Measurements from ENCODE around the gene ALDH1B1. TPM values are rescaled to one million over a fixed set of nuclear protein-coding genes. Genes with fewer than 3 reads are reported as not detected.

ALDH1B1 gene
- polyA plus RNA-seq, 1 of the 3 experiments (the other 2 are of a cell fraction): 16.5 TPM

GRCh38 chr9:38370176-38370575 lies 22.3 kb upstream of the ALDH1B1 start:
- TF ChIP-seq FOSL2 (IDR thresholded peaks at IDR 0.05; ENCODE audit: borderline replicate concordance, low read depth) (no peak), RCOR1 (IDR thresholded peaks at IDR 0.05; ENCODE audit: low read length) (no peak), EZH2phosphoT487 (IDR thresholded peaks at IDR 0.05; ENCODE audit: borderline replicate concordance, low read depth) (no peak), POLR2AphosphoS5 (IDR thresholded peaks at IDR 0.05; ENCODE audit: low read depth, low read length) (no peak), CTCF (IDR thresholded peaks at IDR 0.05) (no peak), NRF1 (IDR thresholded peaks at IDR 0.05; ENCODE audit: low read depth, low read length) (no peak), GABPA (IDR thresholded peaks at IDR 0.05; ENCODE audit: low read depth) (no peak)
- H3F3A ChIP-seq (replicated peaks; ENCODE audit: insufficient read depth): no peaks in the 10 kb centered on the region
- H3K79me2 ChIP-seq (ENCODE audit: insufficient read depth): no peaks in the 10 kb centered on the region
- H3K4me3 ChIP-seq (ENCODE audit: low read depth in 2 of 2, low read length in 1 of 2): no peak overlapping the region
- ChIA-PET POLR2A (no interaction called here), CTCF (interaction anchor here (0.7 to 5.3 kb wide), 9 partner anchors 11 to 465 kb away, joined by 3 to 47 read pairs (median 5); partner anchors contain the start of gene ALDH1B1)
- no peak overlapping the region for H2AFZ ChIP-seq (ENCODE audit: low read depth)
- no peak overlapping the region for H3K27ac ChIP-seq (ENCODE audit: low read depth in 2 of 2, low read length in 1 of 2)
- no peaks in the 10 kb centered on the region for H4K20me1 ChIP-seq (ENCODE audit: insufficient read depth)
- no peaks in the 10 kb centered on the region for H3K9me2 ChIP-seq
- WGBS (ENCODE audit: low lambda C conversion rate): 18% methylated on average over 4 of the region's 4 CpGs
- no peak for DNase-seq
- no peaks in the 10 kb centered on the region for H3K36me3 ChIP-seq (replicated peaks in 1 of 2; ENCODE audit: control insufficient read depth in 1 of 2, insufficient read depth in 2 of 2, low read length in 1 of 2)
- H3K27me3 ChIP-seq (ENCODE audit: insufficient read depth): peaks cover 14% of the 10 kb centered on the region; the same call in 1 of the 2 replicates
- peaks cover 0 to 31% of the 10 kb centered on the region in 2 experiments; a peak in 2 of 4 replicates for H3K4me1 ChIP-seq (ENCODE audit: control insufficient read depth in 1 of 2, insufficient read depth in 2 of 2, low read depth in 1 of 2, low read length in 1 of 2)
- H3K4me2 ChIP-seq: no peak overlapping the region
- H3K9ac ChIP-seq: no peak overlapping the region
- no peaks in the 10 kb centered on the region for H3K9me3 ChIP-seq

DNA sequence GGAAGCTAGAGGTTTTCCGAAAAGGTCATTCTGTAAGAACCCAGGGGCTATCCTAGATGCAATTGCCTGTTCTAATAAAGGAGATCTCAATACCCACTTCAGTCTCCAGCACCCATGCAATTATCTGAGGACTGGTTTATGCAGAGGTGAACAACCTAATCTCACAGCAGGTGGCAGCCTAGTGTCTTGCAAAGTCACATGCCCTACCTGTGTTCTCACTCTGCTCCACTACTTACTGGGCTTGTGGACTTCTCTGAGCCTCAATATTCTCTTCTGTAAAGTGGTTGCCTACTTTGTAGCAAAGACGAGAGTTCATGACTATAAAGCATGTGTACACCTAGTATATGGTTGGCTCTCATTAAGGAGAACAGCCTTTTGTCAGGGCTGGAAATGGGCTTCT lies 21.0 kb upstream of the ALDH1B1 start:
- H3K79me2 ChIP-seq (ENCODE audit: insufficient read depth): no peaks in the 10 kb centered on the region
- no peak for DNase-seq
- no peak overlapping the region for H3K9ac ChIP-seq
- CTCF ChIA-PET: interaction anchor here (0.8 to 5.3 kb wide), 12 partner anchors 11 to 467 kb away, joined by 4 to 47 read pairs (median 6); partner anchors contain the start of gene ALDH1B1
- H4K20me1 ChIP-seq (ENCODE audit: insufficient read depth): no peaks in the 10 kb centered on the region
- no peak overlapping the region for H2AFZ ChIP-seq (ENCODE audit: low read depth)
- peaks cover 14% of the 10 kb centered on the region; the same call in 1 of the 2 replicates for H3K27me3 ChIP-seq (ENCODE audit: insufficient read depth)
- H3F3A ChIP-seq (replicated peaks; ENCODE audit: insufficient read depth): no peaks in the 10 kb centered on the region
- no peaks in the 10 kb centered on the region for H3K9me2 ChIP-seq
- no peaks in the 10 kb centered on the region for H3K9me3 ChIP-seq
- H3K4me1 ChIP-seq (ENCODE audit: control insufficient read depth in 1 of 2, insufficient read depth in 2 of 2, low read depth in 1 of 2, low read length in 1 of 2): peaks cover 0 to 31% of the 10 kb centered on the region in 2 experiments; a peak in 2 of 4 replicates
- peak overlapping the region in 1 of 2 experiments; percentile 97; a peak in 2 of 4 replicates for H3K27ac ChIP-seq (ENCODE audit: low read depth in 2 of 2, low read length in 1 of 2)
- WGBS (ENCODE audit: low lambda C conversion rate): 66% methylated on average over 2 of the region's 2 CpGs
- POLR2A ChIA-PET: no interaction called here
- H3K4me2 ChIP-seq: no peak overlapping the region
- TF ChIP-seq FOXM1 (IDR thresholded peaks at IDR 0.05; ENCODE audit: low read depth) (no peak), GABPA (IDR thresholded peaks at IDR 0.05; ENCODE audit: low read depth) (no peak), RAD21 (IDR thresholded peaks at IDR 0.05; ENCODE audit: low read length) (peak; percentile 74), SMC3 (IDR thresholded peaks at IDR 0.05; ENCODE audit: low read depth, low read length) (peak; percentile 63), MEF2A (IDR thresholded peaks at IDR 0.05; ENCODE audit: borderline replicate concordance, low read depth) (no peak), CTCF (IDR thresholded peaks at IDR 0.05) (peak; percentile 14; the same call in 1 of the 2 replicates), RCOR1 (IDR thresholded peaks at IDR 0.05; ENCODE audit: low read length) (peak; percentile 51; the same call in 1 of the 2 replicates)
- H3K4me3 ChIP-seq (ENCODE audit: low read depth in 2 of 2, low read length in 1 of 2): no peak overlapping the region
- no peaks in the 10 kb centered on the region for H3K36me3 ChIP-seq (replicated peaks in 1 of 2; ENCODE audit: control insufficient read depth in 1 of 2, insufficient read depth in 2 of 2, low read length in 1 of 2)
